GM12878 (cell line): ENCODE results near the gene PCSK2. TPM values are rescaled to one million over a fixed set of nuclear protein-coding genes. Genes with fewer than 3 reads are reported as not detected.

ENCODE experiments used
- ATAC-seq: fragments of 200-7000 bp; cut with Tn5 transposase; 3 replicates; pipeline ENCODE4 v1.9.1; 2020; ENCODE audit warnings: mild to moderate bottlenecking, moderate library complexity
- BruUV-seq: library from RNA; stranded (reverse); fragments of 400-500 nt; replicated peaks from 2 replicates; lab custom pipeline; 2021; lab: Mats Ljungman, UMichigan
- CTCF ChIA-PET: fragments of 300-600 bp; sonication (Branson Sonifier 250); formaldehyde crosslinking; extraction: SDS; loops from one replicate; lab custom pipeline; 2021; ENCODE audit warnings: inconsistent platforms; lab: Yijun Ruan, JAX
- POLR2A ChIA-PET: fragments of 350-600 bp; formaldehyde crosslinking; extraction: SDS; loops from one replicate; lab custom pipeline; 2021; ENCODE audit warnings: inconsistent platforms; lab: Charles Lee
- RAD21 ChIA-PET: fragments of 300-600 bp; sonication (Branson Sonifier 250); formaldehyde crosslinking; loops from one replicate; lab custom pipeline; 2023; ENCODE audit warnings: antibody characterized with exemption; ENCODE audit not compliant: unreplicated experiment; lab: Charles Lee
- SMC1A ChIA-PET: fragments of 300-600 bp; sonication (Branson Sonifier 250); formaldehyde crosslinking; loops from one replicate; lab custom pipeline; 2023; ENCODE audit not compliant: unreplicated experiment, uncharacterized antibody; lab: Charles Lee
- DNase-seq: peaks from one replicate; pipeline ENCODE4 v3.0.0-alpha.2; 2011; ENCODE audit warnings: low read depth, low spot score
- FAIRE-seq: peaks from 3 replicates; lab custom pipeline; 2011; peaks lifted over from hg19 to GRCh38; lab: Jason Lieb, UNC
- H2AFZ ChIP-seq: 2 replicates; pipeline ENCODE4 v1.6.0; 2011; ENCODE audit warnings: low read depth, low read length, control low read depth; ENCODE audit not compliant: control insufficient read depth
- H3K27ac ChIP-seq: 2 replicates; pipeline ENCODE4 v1.5.1; 2011; ENCODE audit warnings: control low read depth; ENCODE audit not compliant: control insufficient read depth, insufficient read depth
- H3K27me3 ChIP-seq, 2 experiments: replicated peaks in 1 of 2; 2 replicates each; pipeline versions ENCODE4 v1.6.0 to v1.6.1; 2011; ENCODE audit warnings: low read length in 1 of 2; ENCODE audit not compliant: control insufficient read depth in 2 of 2, insufficient read depth in 2 of 2
- H3K36me3 ChIP-seq, 2 experiments: 2 replicates each; pipeline ENCODE4 v1.5.1; 2011; ENCODE audit warnings: low read length in 1 of 2; ENCODE audit not compliant: control insufficient read depth in 2 of 2, insufficient read depth in 2 of 2
- H3K4me1 ChIP-seq: 2 replicates; pipeline ENCODE4 v1.6.1; 2011; ENCODE audit warnings: mild to moderate bottlenecking, low read length, moderate library complexity, mixed read lengths; ENCODE audit not compliant: control insufficient read depth, insufficient read depth
- H3K4me2 ChIP-seq: 2 replicates; pipeline ENCODE4 v1.6.0; 2011; ENCODE audit warnings: control low read depth; ENCODE audit not compliant: control insufficient read depth, insufficient read depth
- H3K4me3 ChIP-seq: fragments of 200-600 bp; sonication (generic); 2 replicates; pipeline ENCODE4 v1.5.1; 2016
- H3K79me2 ChIP-seq: 2 replicates; pipeline ENCODE4 v1.6.0; 2011; ENCODE audit warnings: low read length; ENCODE audit not compliant: control insufficient read depth, insufficient read depth
- H3K9ac ChIP-seq: 2 replicates; pipeline ENCODE4 v1.8.0; 2011; ENCODE audit warnings: low read length, control low read depth, mixed read lengths; ENCODE audit not compliant: control insufficient read depth, insufficient read depth
- H3K9me3 ChIP-seq: replicated peaks from 3 replicates; pipeline ENCODE4 v1.5.1; 2011; ENCODE audit warnings: mild to moderate bottlenecking, low read length; ENCODE audit not compliant: control insufficient read depth, insufficient read depth
- H4K20me1 ChIP-seq: 2 replicates; pipeline ENCODE4 v1.6.0; 2011; ENCODE audit not compliant: control insufficient read depth, insufficient read depth
- BMI1 ChIP-seq: fragments of 450-650 bp; IDR thresholded peaks from 2 replicates; pipeline ENCODE4 v1.6.1; 2016; ENCODE audit warnings: mild to moderate bottlenecking, moderate library complexity, borderline replicate concordance
- CHD2 ChIP-seq: IDR thresholded peaks from 2 replicates; pipeline ENCODE4 v1.6.1; 2011; ENCODE audit warnings: low read depth, low read length, improper control_type of control experiment, borderline replicate concordance
- CTCF ChIP-seq, 3 experiments: IDR thresholded peaks in 2 of 3; conservative IDR thresholded peaks in 1 of 3; 2 replicates each; pipeline ENCODE4 v1.5.1; 2011; ENCODE audit warnings: low read depth in 3 of 3, low read length in 3 of 3, mild to moderate bottlenecking in 3 of 3, control low read depth in 2 of 3, moderate library complexity in 2 of 3, inconsistent platforms in 1 of 3, mixed read lengths in 1 of 3; ENCODE audit not compliant: control insufficient read depth in 2 of 3, insufficient read depth in 1 of 3; ENCODE audit errors: extremely low read depth in 1 of 3
- GATAD2B ChIP-seq: fragments of 450-650 bp; conservative IDR thresholded peaks from 2 replicates; pipeline ENCODE4 v1.6.1; 2017; ENCODE audit warnings: low read depth, mild to moderate bottlenecking, moderate library complexity
- HDGF ChIP-seq: fragments of 450-650 bp; IDR thresholded peaks from 2 replicates; pipeline ENCODE4 v1.6.1; 2016; ENCODE audit warnings: antibody characterized with exemption
- IRF3 ChIP-seq: fragments of 450-650 bp; IDR thresholded peaks from 2 replicates; pipeline ENCODE4 v1.6.1; 2014; ENCODE audit warnings: mild to moderate bottlenecking
- LARP7 ChIP-seq: fragments of 450-650 bp; IDR thresholded peaks from 2 replicates; pipeline ENCODE4 v1.6.1; 2017; ENCODE audit warnings: mild to moderate bottlenecking
- MEF2B ChIP-seq: fragments of 450-650 bp; IDR thresholded peaks from 2 replicates; pipeline ENCODE4 v1.6.1; 2018; ENCODE audit warnings: mild to moderate bottlenecking, moderate library complexity; ENCODE audit not compliant: partially characterized antibody, poor library complexity, severe bottlenecking
- POLR2AphosphoS2 ChIP-seq: IDR thresholded peaks from 2 replicates; pipeline ENCODE4 v1.6.1; 2011; ENCODE audit warnings: low read depth, mild to moderate bottlenecking, low read length, improper control_type of control experiment, moderate library complexity
- SIN3A ChIP-seq: IDR thresholded peaks from 2 replicates; pipeline ENCODE4 v1.6.1; 2012; ENCODE audit warnings: low read depth, low read length, improper control_type of control experiment
- SUPT20H ChIP-seq: IDR thresholded peaks from 2 replicates; pipeline ENCODE4 v1.6.1; 2011; ENCODE audit warnings: low read depth, mild to moderate bottlenecking, low read length, moderate library complexity, borderline replicate concordance; ENCODE audit not compliant: control insufficient read depth
- TARDBP ChIP-seq: IDR thresholded peaks from 2 replicates; pipeline ENCODE4 v1.6.1; 2016; ENCODE audit warnings: borderline replicate concordance
- YY1 ChIP-seq: IDR thresholded peaks from 2 replicates; pipeline ENCODE4 v1.6.1; 2011; ENCODE audit warnings: low read depth, mild to moderate bottlenecking, low read length
- WGBS: methylation state at CpG from one replicate; pipeline ENCODE4 v1.1.6; 2016; ENCODE audit warnings: low lambda C conversion rate; ENCODE audit not compliant: insufficient replicate concordance, insufficient coverage; ENCODE audit errors: missing lambda C conversion rate; 5-methylcytosine and 5-hydroxymethylcytosine counted together
- in situ Hi-C: fragments of 300-500 bp; cut with MboI; formaldehyde crosslinking; loops from 9 replicates; pipeline ENCODE4 v1.14.3; 2018; ENCODE audit warnings: mixed read lengths
- intact Hi-C: fragments of 100-400 bp; cut with micrococcal nuclease; formaldehyde crosslinking; loops from one replicate; pipeline ENCODE4 v1.14.2; 2022; ENCODE audit not compliant: unreplicated experiment
- polyA plus RNA-seq, 11 experiments: library from polyadenylated mRNA; depleted of rRNA in 4 of 11; unstranded in 6 of 11; stranded (reverse) in 5 of 11; fragments of >200 nt; fragmentation: Nextera tagmentation in 4 of 11; fragmentation: Illumina TruSeq in 1 of 11; extraction: Ambion mirVana in 4 of 11; extraction: Trizol in 1 of 11; gene quantifications; 1 replicate in 1 of 11; 2 replicates in 10 of 11; pipeline versions ENCODE4 v1.2.1 to v1.2.3, GENCODE V29; 2011 to 2016; ENCODE audit warnings: inconsistent platforms in 2 of 11, missing spikeins in 2 of 11, low read depth in 1 of 11
- total RNA-seq, 4 experiments: library from RNA; depleted of rRNA in 3 of 4; stranded (reverse); fragments of >200 nt in 3 of 4; fragmentation: Illumina TruSeq in 1 of 4; extraction: Trizol in 1 of 4; gene quantifications; 2 replicates each; pipeline versions ENCODE4 v1.2.1 to v1.2.3, GENCODE V29; 2013 to 2021
- TF ChIP-seq, protein P1 (sequence below): fragments of 450-650 bp; IDR thresholded peaks from 2 replicates; pipeline ENCODE4 v1.6.1; 2017; ENCODE audit warnings: mild to moderate bottlenecking, moderate library complexity
- TF ChIP-seq, protein P2 (sequence below): fragments of 450-650 bp; conservative IDR thresholded peaks from 2 replicates; pipeline ENCODE4 v1.6.1; 2017; ENCODE audit warnings: mild to moderate bottlenecking, moderate library complexity

The PCSK2 gene
- total and polyA plus RNA-seq, 10 of the 15 experiments (the other 5 are each of a cell fraction or from before 2014, with no cell fraction given), result not detected

DNA sequence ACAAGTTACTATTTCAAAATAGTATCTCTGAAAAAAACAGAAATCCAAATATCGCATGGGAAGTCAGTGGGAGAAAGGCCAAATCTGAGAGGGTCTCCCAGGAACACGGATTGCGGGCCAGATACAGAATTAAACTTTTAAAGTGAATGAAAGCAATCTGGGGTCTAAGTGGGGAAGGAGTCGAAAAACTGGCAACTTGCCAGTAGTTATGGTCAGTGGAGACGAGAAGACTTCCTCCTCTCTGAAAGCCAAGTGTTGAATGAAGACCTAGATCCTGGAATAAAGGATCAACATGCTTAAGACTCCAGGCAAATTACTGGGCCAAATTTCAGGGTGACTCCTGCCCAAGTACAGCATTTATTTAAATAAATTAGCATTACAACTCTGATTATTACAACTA lies 180.7 kb downstream of the PCSK2 start (continued):
- TF ChIP-seq, protein P1, sequence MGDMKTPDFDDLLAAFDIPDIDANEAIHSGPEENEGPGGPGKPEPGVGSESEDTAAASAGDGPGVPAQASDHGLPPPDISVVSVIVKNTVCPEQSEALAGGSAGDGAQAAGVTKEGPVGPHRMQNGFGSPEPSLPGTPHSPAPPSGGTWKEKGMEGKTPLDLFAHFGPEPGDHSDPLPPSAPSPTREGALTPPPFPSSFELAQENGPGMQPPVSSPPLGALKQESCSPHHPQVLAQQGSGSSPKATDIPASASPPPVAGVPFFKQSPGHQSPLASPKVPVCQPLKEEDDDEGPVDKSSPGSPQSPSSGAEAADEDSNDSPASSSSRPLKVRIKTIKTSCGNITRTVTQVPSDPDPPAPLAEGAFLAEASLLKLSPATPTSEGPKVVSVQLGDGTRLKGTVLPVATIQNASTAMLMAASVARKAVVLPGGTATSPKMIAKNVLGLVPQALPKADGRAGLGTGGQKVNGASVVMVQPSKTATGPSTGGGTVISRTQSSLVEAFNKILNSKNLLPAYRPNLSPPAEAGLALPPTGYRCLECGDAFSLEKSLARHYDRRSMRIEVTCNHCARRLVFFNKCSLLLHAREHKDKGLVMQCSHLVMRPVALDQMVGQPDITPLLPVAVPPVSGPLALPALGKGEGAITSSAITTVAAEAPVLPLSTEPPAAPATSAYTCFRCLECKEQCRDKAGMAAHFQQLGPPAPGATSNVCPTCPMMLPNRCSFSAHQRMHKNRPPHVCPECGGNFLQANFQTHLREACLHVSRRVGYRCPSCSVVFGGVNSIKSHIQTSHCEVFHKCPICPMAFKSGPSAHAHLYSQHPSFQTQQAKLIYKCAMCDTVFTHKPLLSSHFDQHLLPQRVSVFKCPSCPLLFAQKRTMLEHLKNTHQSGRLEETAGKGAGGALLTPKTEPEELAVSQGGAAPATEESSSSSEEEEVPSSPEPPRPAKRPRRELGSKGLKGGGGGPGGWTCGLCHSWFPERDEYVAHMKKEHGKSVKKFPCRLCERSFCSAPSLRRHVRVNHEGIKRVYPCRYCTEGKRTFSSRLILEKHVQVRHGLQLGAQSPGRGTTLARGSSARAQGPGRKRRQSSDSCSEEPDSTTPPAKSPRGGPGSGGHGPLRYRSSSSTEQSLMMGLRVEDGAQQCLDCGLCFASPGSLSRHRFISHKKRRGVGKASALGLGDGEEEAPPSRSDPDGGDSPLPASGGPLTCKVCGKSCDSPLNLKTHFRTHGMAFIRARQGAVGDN, result no peak
- no peak for TF ChIP-seq LARP7

- H3K9me3 ChIP-seq, result no peaks in the 10 kb centered on the region
- H2AFZ ChIP-seq, result no peak overlapping the region
- TF ChIP-seq POLR2AphosphoS2 (no peak), GATAD2B (no peak), SIN3A (no peak), BMI1 (no peak), SUPT20H (no peak), YY1 (no peak), CHD2 (no peak), TARDBP (no peak), CTCF (IDR thresholded peaks at IDR 0.05 in 2 of 3, conservative IDR thresholded peaks at IDR 0.05 in 1 of 3; ENCODE audit: control insufficient read depth in 2 of 3, extremely low read depth in 1 of 3, insufficient read depth in 1 of 3, low read depth in 3 of 3, low read length in 3 of 3) (no peak), MEF2B (no peak), HDGF (no peak), IRF3 (no peak)
- TF ChIP-seq, protein P2, sequence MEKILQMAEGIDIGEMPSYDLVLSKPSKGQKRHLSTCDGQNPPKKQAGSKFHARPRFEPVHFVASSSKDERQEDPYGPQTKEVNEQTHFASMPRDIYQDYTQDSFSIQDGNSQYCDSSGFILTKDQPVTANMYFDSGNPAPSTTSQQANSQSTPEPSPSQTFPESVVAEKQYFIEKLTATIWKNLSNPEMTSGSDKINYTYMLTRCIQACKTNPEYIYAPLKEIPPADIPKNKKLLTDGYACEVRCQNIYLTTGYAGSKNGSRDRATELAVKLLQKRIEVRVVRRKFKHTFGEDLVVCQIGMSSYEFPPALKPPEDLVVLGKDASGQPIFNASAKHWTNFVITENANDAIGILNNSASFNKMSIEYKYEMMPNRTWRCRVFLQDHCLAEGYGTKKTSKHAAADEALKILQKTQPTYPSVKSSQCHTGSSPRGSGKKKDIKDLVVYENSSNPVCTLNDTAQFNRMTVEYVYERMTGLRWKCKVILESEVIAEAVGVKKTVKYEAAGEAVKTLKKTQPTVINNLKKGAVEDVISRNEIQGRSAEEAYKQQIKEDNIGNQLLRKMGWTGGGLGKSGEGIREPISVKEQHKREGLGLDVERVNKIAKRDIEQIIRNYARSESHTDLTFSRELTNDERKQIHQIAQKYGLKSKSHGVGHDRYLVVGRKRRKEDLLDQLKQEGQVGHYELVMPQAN, result no peak
- TF ChIP-seq, all 136 proteins: peak for 0
- no TSS peak for BruUV-seq
- in situ Hi-C loops (no loop called here), intact Hi-C loops (no loop called here)
- Histone ChIP-seq H3K36me3 (no peaks in the 10 kb centered on the region), H3K4me1 (no peaks in the 10 kb centered on the region), H3K9ac (no peak overlapping the region), H3K79me2 (no peaks in the 10 kb centered on the region), H3K4me3 (no peak overlapping the region), H3K27ac (no peak overlapping the region), H3K4me2 (no peak overlapping the region), H4K20me1 (no peaks in the 10 kb centered on the region), H3K27me3 (no peaks in the 10 kb centered on the region)
- ChIA-PET RAD21 (no interaction called here), CTCF (interaction anchor here (1.2 kb wide), 1 partner anchor 596 kb away, joined by 3 read pairs; no protein-coding TSS in a partner anchor), POLR2A (no interaction called here), SMC1A (no interaction called here)
- ATAC-seq (no peak), DNase-seq (no peak), FAIRE-seq (no peak)
- 64% methylated on average over 3 of the region's 3 CpGs for WGBS
Measured at GRCh38 chr20:17417225-17417624, 190.4 kb downstream of the PCSK2 start.
